ENCODE data around the gene SBNO1.
"Not testable (repeated sequence)": the region's sequence is repeated elsewhere in the genome, so short reads cannot be mapped to it uniquely, and the experiment has no call there.

GRCh38 chr12:123407934-123408333, 43.3 kb upstream of the SBNO1 start:
- TF ChIP-seq CTCF (IDR thresholded peaks at IDR 0.05; ENCODE audit: insufficient read depth, low read depth, low read length); EZH2 (IDR thresholded peaks at IDR 0.05; ENCODE audit: insufficient read depth, low read length): not testable (repeated sequence)

Data from astrocyte (in vitro differentiated cells and primary cell).